H1 (cell line): ENCODE data around the gene POLDIP2. TPM values are rescaled to one million over a fixed set of nuclear protein-coding genes. Genes with fewer than 3 reads are reported as not detected.

Experiments
- CTCF ChIA-PET: fragments of 300-600 bp; sonication (Branson Sonifier 250); formaldehyde crosslinking; loops from one replicate; lab custom pipeline; 2021; ENCODE audit not compliant: partially characterized antibody; lab: Charles Lee
- POLR2A ChIA-PET: fragments of 300-600 bp; sonication (Branson Sonifier 250); formaldehyde crosslinking; loops from one replicate; lab custom pipeline; 2021; ENCODE audit warnings: inconsistent platforms; ENCODE audit not compliant: partially characterized antibody; lab: Charles Lee
- DNase-seq, 2 experiments: peaks; one replicate each; pipeline versions ENCODE4 v3.0.0 to v3.0.0-alpha.2; 2010 to 2022; ENCODE audit warnings: low spot score in 2 of 2, low read depth in 1 of 2, mixed read lengths in 1 of 2
- FAIRE-seq: peaks from 2 replicates; lab custom pipeline; 2011; peaks lifted over from hg19 to GRCh38; lab: Jason Lieb, UNC
- H2AFZ ChIP-seq: 2 replicates; pipeline ENCODE4 v1.8.1; 2012; ENCODE audit warnings: low read length, inconsistent platforms
- H2AK5ac ChIP-seq: 2 replicates; pipeline ENCODE4 v1.6.1; 2013; ENCODE audit warnings: low read depth, low read length
- H2BK120ac ChIP-seq: replicated peaks from 2 replicates; pipeline ENCODE3; 2013; ENCODE audit warnings: low read depth, low read length, inconsistent platforms
- H2BK12ac ChIP-seq: 2 replicates; pipeline ENCODE4 v1.6.1; 2013; ENCODE audit warnings: low read depth, low read length
- H2BK15ac ChIP-seq: 2 replicates; pipeline ENCODE4 v1.6.1; 2013; ENCODE audit warnings: low read length
- H2BK20ac ChIP-seq: 2 replicates; pipeline ENCODE4 v1.6.1; 2013; ENCODE audit warnings: low read length
- H2BK5ac ChIP-seq: 2 replicates; pipeline ENCODE4 v1.6.1; 2013; ENCODE audit warnings: low read depth, low read length
- H3K14ac ChIP-seq: 2 replicates; pipeline ENCODE4 v1.6.1; 2013; ENCODE audit warnings: inconsistent platforms; ENCODE audit not compliant: insufficient read length
- H3K18ac ChIP-seq: 2 replicates; pipeline ENCODE4 v1.6.1; 2013; ENCODE audit warnings: low read length; ENCODE audit errors: extremely low read depth
- H3K23ac ChIP-seq: 2 replicates; pipeline ENCODE4 v1.6.1; 2013; ENCODE audit warnings: inconsistent platforms; ENCODE audit not compliant: insufficient read length
- H3K23me2 ChIP-seq: 2 replicates; pipeline ENCODE4 v1.6.1; 2013; ENCODE audit warnings: low read depth, low read length
- H3K27ac ChIP-seq: 2 replicates; pipeline ENCODE4 v1.6.1; 2011; ENCODE audit warnings: low read depth, low read length, inconsistent platforms
- H3K27me3 ChIP-seq, 4 experiments: replicated peaks in 1 of 4; 1 replicate in 1 of 4; 2 replicates in 3 of 4; pipeline versions ENCODE4 v1.6.1 to v1.8.1; 2011 to 2013; ENCODE audit warnings: low read length in 3 of 4, mild to moderate bottlenecking in 3 of 4, inconsistent platforms in 2 of 4, mixed read lengths in 2 of 4, moderate library complexity in 1 of 4; ENCODE audit not compliant: control insufficient read depth in 3 of 4, insufficient read depth in 3 of 4; ENCODE audit errors: extremely low read depth in 1 of 4
- H3K36me3 ChIP-seq, 4 experiments: 2 replicates each; pipeline versions ENCODE4 v1.6.1 to v1.8.1; 2011 to 2013; ENCODE audit warnings: mild to moderate bottlenecking in 4 of 4, low read length in 3 of 4, moderate library complexity in 2 of 4, control low read depth in 1 of 4, inconsistent platforms in 1 of 4; ENCODE audit not compliant: insufficient read depth in 4 of 4, control insufficient read depth in 2 of 4
- H3K4ac ChIP-seq: replicated peaks from 2 replicates; pipeline ENCODE3; 2013; ENCODE audit warnings: low read length, low read depth, mixed read lengths, inconsistent platforms; ENCODE audit not compliant: insufficient read length
- H3K4me1 ChIP-seq, 4 experiments: replicated peaks in 1 of 4; 1 replicate in 1 of 4; 2 replicates in 3 of 4; pipeline versions ENCODE4 v1.6.1 to v1.8.1; 2011 to 2013; ENCODE audit warnings: low read length in 3 of 4, inconsistent platforms in 2 of 4, mixed read lengths in 1 of 4; ENCODE audit not compliant: insufficient read depth in 4 of 4, control insufficient read depth in 3 of 4
- H3K4me2 ChIP-seq, 2 experiments: 2 replicates each; pipeline versions ENCODE4 v1.6.1 to v1.8.1; 2011 to 2013; ENCODE audit warnings: low read depth in 2 of 2, low read length in 2 of 2, control low read depth in 1 of 2, inconsistent platforms in 1 of 2, mild to moderate bottlenecking in 1 of 2; ENCODE audit not compliant: insufficient read depth in 1 of 2
- H3K4me3 ChIP-seq, 4 experiments: fragments of 200-600, 300-600 bp in 1 of 4; sonication (generic), shearing (Covaris generic), sonication (Bioruptor Twin) in 1 of 4; 2 replicates each; pipeline versions ENCODE4 v1.5.1 to v1.8.1; 2011 to 2016; ENCODE audit warnings: low read length in 4 of 4, low read depth in 3 of 4, control low read depth in 2 of 4, inconsistent platforms in 2 of 4, mild to moderate bottlenecking in 2 of 4, mixed read lengths in 1 of 4, moderate library complexity in 1 of 4; ENCODE audit not compliant: insufficient read depth in 2 of 4; ENCODE audit errors: extremely low read depth in 1 of 4
- H3K56ac ChIP-seq: replicated peaks from 2 replicates; pipeline ENCODE3; 2013; ENCODE audit warnings: low read depth, mild to moderate bottlenecking, mixed read lengths, low read length, inconsistent platforms; ENCODE audit not compliant: insufficient read length
- H3K79me1 ChIP-seq: 2 replicates; pipeline ENCODE4 v1.6.1; 2013; ENCODE audit warnings: low read depth, low read length, control low read depth
- H3K79me2 ChIP-seq, 2 experiments: 2 replicates each; pipeline versions ENCODE4 v1.6.1 to v1.8.1; 2012 to 2013; ENCODE audit warnings: low read length in 2 of 2, mild to moderate bottlenecking in 2 of 2, inconsistent platforms in 1 of 2; ENCODE audit not compliant: insufficient read depth in 2 of 2, control insufficient read depth in 1 of 2
- H3K9ac ChIP-seq, 4 experiments: replicated peaks in 1 of 4; 1 replicate in 1 of 4; 2 replicates in 3 of 4; pipeline versions ENCODE4 v1.6.1 to v1.8.1; 2011 to 2013; ENCODE audit warnings: low read depth in 3 of 4, low read length in 3 of 4, control low read depth in 2 of 4, mild to moderate bottlenecking in 2 of 4, moderate library complexity in 2 of 4, inconsistent platforms in 1 of 4; ENCODE audit errors: extremely low read depth in 1 of 4
- H3K9me3 ChIP-seq, 2 experiments: 2 replicates each; pipeline versions ENCODE4 v1.6.1 to v1.8.1; 2012 to 2013; ENCODE audit warnings: mild to moderate bottlenecking in 2 of 2, moderate library complexity in 2 of 2, control low read depth in 1 of 2, inconsistent platforms in 1 of 2, low read depth in 1 of 2, low read length in 1 of 2, mixed read lengths in 1 of 2; ENCODE audit not compliant: insufficient read depth in 2 of 2
- H4K20me1 ChIP-seq, 2 experiments: replicated peaks in 1 of 2; 2 replicates each; pipeline versions ENCODE3 to v1.8.1; 2011 to 2013; ENCODE audit warnings: inconsistent platforms in 2 of 2, low read length in 2 of 2, mild to moderate bottlenecking in 1 of 2; ENCODE audit not compliant: insufficient read depth in 2 of 2, control insufficient read depth in 1 of 2
- H4K5ac ChIP-seq: 2 replicates; pipeline ENCODE4 v1.6.1; 2013; ENCODE audit warnings: low read length, low read depth, mixed read lengths, inconsistent platforms; ENCODE audit not compliant: insufficient read length
- H4K8ac ChIP-seq: 2 replicates; pipeline ENCODE4 v1.8.0; 2013; ENCODE audit warnings: mild to moderate bottlenecking, moderate library complexity, low read length, inconsistent platforms; ENCODE audit not compliant: insufficient read depth; ENCODE audit errors: extremely low read depth
- H4K91ac ChIP-seq: replicated peaks from 2 replicates; pipeline ENCODE3; 2013; ENCODE audit warnings: low read length, mixed read lengths, inconsistent platforms; ENCODE audit not compliant: insufficient read length
- BRCA1 ChIP-seq: IDR thresholded peaks from 2 replicates; pipeline ENCODE4 v1.6.1; 2012; ENCODE audit warnings: low read depth, low read length, improper control_type of control experiment
- EP300 ChIP-seq, 2 experiments: IDR thresholded peaks; 1 replicate in 1 of 2; 2 replicates in 1 of 2; pipeline ENCODE4 v1.6.1; 2011 to 2012; ENCODE audit warnings: low read depth in 2 of 2, low read length in 2 of 2, mild to moderate bottlenecking in 2 of 2, borderline replicate concordance in 1 of 2, inconsistent platforms in 1 of 2, moderate library complexity in 1 of 2
- JUN ChIP-seq: IDR thresholded peaks from 2 replicates; pipeline ENCODE4 v1.6.1; 2011; ENCODE audit warnings: low read depth, mild to moderate bottlenecking, improper control_type of control experiment, low read length
- PHF8 ChIP-seq: fragments of 200-600 bp; sonication (generic); conservative IDR thresholded peaks from 2 replicates; pipeline ENCODE4 v1.7.1; 2012; ENCODE audit warnings: low read depth, mild to moderate bottlenecking, inconsistent platforms, low read length, moderate library complexity
- RBBP5 ChIP-seq: IDR thresholded peaks from 2 replicates; pipeline ENCODE4 v1.7.1; 2012; ENCODE audit warnings: low read depth, mild to moderate bottlenecking, inconsistent platforms, low read length, moderate library complexity, borderline replicate concordance
- SIRT6 ChIP-seq: IDR thresholded peaks from one replicate; pipeline ENCODE4 v1.7.1; 2012; ENCODE audit warnings: low read length, inconsistent platforms
- TAF1 ChIP-seq: IDR thresholded peaks from 2 replicates; pipeline ENCODE4 v1.6.1; 2011; ENCODE audit warnings: mild to moderate bottlenecking, low read depth, low read length
- ZNF274 ChIP-seq: IDR thresholded peaks from 2 replicates; pipeline ENCODE4 v1.7.0; 2012; ENCODE audit warnings: low read length, borderline replicate concordance; ENCODE audit errors: extremely low read depth
- WGBS, 2 experiments: shearing (Covaris generic) in 1 of 2; methylation state at CpG; one replicate each; pipeline versions ENCODE4 v1.1.6 to v1.1.7; 2013 to 2015; ENCODE audit warnings: low lambda C conversion rate in 2 of 2, mixed read lengths in 2 of 2, inconsistent platforms in 1 of 2, low coverage in 1 of 2, missing lambda C conversion rate in 1 of 2; ENCODE audit not compliant: insufficient replicate concordance in 2 of 2, insufficient coverage in 1 of 2, insufficient read length in 1 of 2; ENCODE audit errors: extremely low coverage in 1 of 2, missing lambda C conversion rate in 1 of 2; 5-methylcytosine and 5-hydroxymethylcytosine counted together
- polyA plus RNA-seq, 7 experiments: library from polyadenylated mRNA; depleted of rRNA in 3 of 7; stranded (reverse) in 5 of 7; unstranded in 2 of 7; fragments of >200 nt in 5 of 7; fragments of 200-250 nt in 2 of 7; gene quantifications; 1 replicate in 5 of 7; 2 replicates in 1 of 7; 4 replicates in 1 of 7; pipeline versions ENCODE4 v1.2.1 to v1.2.3, GENCODE V29; 2011 to 2013; ENCODE audit warnings: missing spikeins in 2 of 7, mixed read lengths in 2 of 7
- total RNA-seq: library from RNA; stranded (reverse); fragmentation: NEBNext Ultra II Directional; extraction: Animal tissue kit (Norgen Biotek cat#: 25700); gene quantifications from 2 replicates; pipeline ENCODE4 v1.2.1, GENCODE V29; 2021
- TF ChIP-seq, protein P1 (sequence below): IDR thresholded peaks from 2 replicates; pipeline ENCODE4 v1.6.1; 2011; ENCODE audit warnings: low read length, improper control_type of control experiment
- TF ChIP-seq, protein P2 (sequence below): IDR thresholded peaks from 2 replicates; pipeline ENCODE4 v1.6.1; 2011; ENCODE audit warnings: low read depth, mild to moderate bottlenecking, low read length; ENCODE audit not compliant: insufficient read depth

Gene POLDIP2
- total and polyA plus RNA-seq, 2 of the 8 experiments (the other 6 are each of a cell fraction or from before 2014, with no cell fraction given), result 74.0 to 76.1 TPM

DNA sequence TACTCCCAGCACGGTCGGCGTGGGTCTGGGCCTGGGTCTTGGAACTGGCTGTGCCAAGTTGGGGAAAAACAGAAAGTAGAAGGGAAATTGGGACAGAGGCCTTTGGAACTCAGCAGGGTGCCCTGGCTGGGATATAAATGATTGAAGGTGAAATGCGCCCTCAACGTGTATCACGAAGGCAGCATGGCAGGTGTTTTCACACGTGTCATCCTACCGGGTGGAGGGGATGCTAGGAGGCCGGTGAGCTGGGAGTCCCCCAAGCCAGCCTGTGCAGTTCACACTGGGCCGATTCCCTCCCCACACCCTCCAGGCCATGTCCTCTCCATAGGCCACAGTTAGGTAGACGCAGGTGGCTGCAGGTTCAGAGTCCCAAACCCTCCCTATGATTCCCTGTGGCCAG lies 15.8 kb downstream of the POLDIP2 start:
- 91% methylated on average over 11 of the region's 11 CpGs; no CpG with 5 or more reads in 1 of the 2 experiments for WGBS, 2 experiments
- no peak overlapping the region for H4K5ac ChIP-seq
- H4K20me1 ChIP-seq, result peaks cover 8% of the 10 kb centered on the region in 2 experiments
- TF ChIP-seq, protein P1, sequence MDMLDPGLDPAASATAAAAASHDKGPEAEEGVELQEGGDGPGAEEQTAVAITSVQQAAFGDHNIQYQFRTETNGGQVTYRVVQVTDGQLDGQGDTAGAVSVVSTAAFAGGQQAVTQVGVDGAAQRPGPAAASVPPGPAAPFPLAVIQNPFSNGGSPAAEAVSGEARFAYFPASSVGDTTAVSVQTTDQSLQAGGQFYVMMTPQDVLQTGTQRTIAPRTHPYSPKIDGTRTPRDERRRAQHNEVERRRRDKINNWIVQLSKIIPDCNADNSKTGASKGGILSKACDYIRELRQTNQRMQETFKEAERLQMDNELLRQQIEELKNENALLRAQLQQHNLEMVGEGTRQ, result no peak
- TF ChIP-seq ZNF274, result no peak
- TF ChIP-seq RBBP5, result no peak
- TF ChIP-seq SIRT6, result no peak
- TF ChIP-seq BRCA1, result no peak
- TF ChIP-seq TAF1, result no peak
- TF ChIP-seq, protein P2, sequence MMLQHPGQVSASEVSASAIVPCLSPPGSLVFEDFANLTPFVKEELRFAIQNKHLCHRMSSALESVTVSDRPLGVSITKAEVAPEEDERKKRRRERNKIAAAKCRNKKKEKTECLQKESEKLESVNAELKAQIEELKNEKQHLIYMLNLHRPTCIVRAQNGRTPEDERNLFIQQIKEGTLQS, result no peak
- TF ChIP-seq JUN, result no peak
- TF ChIP-seq PHF8, result no peak
- TF ChIP-seq EP300 (IDR thresholded peaks at IDR 0.05; ENCODE audit: borderline replicate concordance in 1 of 2, low read depth in 2 of 2, low read length in 2 of 2), result no peak
- no peaks in the 10 kb centered on the region for H3K27me3 ChIP-seq
- H2BK20ac ChIP-seq, result no peak overlapping the region
- no peak overlapping the region for H2BK5ac ChIP-seq
- no peaks in the 10 kb centered on the region for H3K9me3 ChIP-seq
- peaks cover 0 to 7% of the 10 kb centered on the region in 2 experiments; a peak in 2 of 4 replicates for H3K79me2 ChIP-seq
- peaks cover 0 to 4% (median 4%) of the 10 kb centered on the region in 4 experiments; a peak in 6 of 7 replicates for H3K4me1 ChIP-seq
- no peak overlapping the region for H3K27ac ChIP-seq
- CTCF ChIA-PET, result no interaction called here
- H2BK15ac ChIP-seq, result no peak overlapping the region
- H3K23ac ChIP-seq, result no peak overlapping the region
- no peak overlapping the region for H2BK120ac ChIP-seq
- H3K23me2 ChIP-seq, result peaks cover under 1% of the 10 kb centered on the region; the same call in 1 of the 2 replicates
- H3K79me1 ChIP-seq, result peaks cover 12% of the 10 kb centered on the region
- no peak overlapping the region for H4K91ac ChIP-seq
- no peak overlapping the region for H2AK5ac ChIP-seq
- no peak overlapping the region for H2BK12ac ChIP-seq
- H3K56ac ChIP-seq, result no peak overlapping the region
- H4K8ac ChIP-seq, result no peak overlapping the region
- H3K4me2 ChIP-seq, result no peak overlapping the region
- H3K4ac ChIP-seq, result no peak overlapping the region
- H3K18ac ChIP-seq, result no peak overlapping the region
- peaks cover 8 to 24% (median 20%) of the 10 kb centered on the region in 4 experiments for H3K36me3 ChIP-seq
- FAIRE-seq (no peak), DNase-seq (no peak)
- H2AFZ ChIP-seq, result no peak overlapping the region
- no peak overlapping the region for H3K4me3 ChIP-seq
- POLR2A ChIA-PET, result interaction anchor here (9.7 kb wide), 1 partner anchor 15 kb away, joined by 92 read pairs; the partner anchor contains the start of gene POLDIP2
- no peak overlapping the region for H3K14ac ChIP-seq
- no peak overlapping the region for H3K9ac ChIP-seq
